Heart left ventricle (tissue), 16 donors: ENCODE results near the gene TMEM213. TPM values are rescaled to one million over a fixed set of nuclear protein-coding genes. Genes with fewer than 3 reads are reported as not detected.

Source experiments
- ATAC-seq, 4 donors: fragments of 200-7000 bp; cut with Tn5 transposase; one replicate each; pipeline ENCODE4 v1.9.1; 2020 to 2022; ENCODE audit warnings: moderate library complexity in 4 of 4, mild to moderate bottlenecking in 3 of 4, moderate number of reproducible peaks in 1 of 4
- DNase-seq, 5 donors: peaks; one replicate each; pipeline ENCODE4 v3.0.0-alpha.2; 2020
- H3K27ac ChIP-seq, 12 donors: fragments of 200-600 bp; sonication (generic) in 4 of 12; one replicate each; pipeline versions ENCODE4 v1.5.0 to v1.8.0; 2016 to 2022; ENCODE audit warnings: mild to moderate bottlenecking in 2 of 12
- H3K27me3 ChIP-seq, 9 donors: fragments of 200-600 bp; sonication (generic) in 2 of 9; one replicate each; pipeline versions ENCODE4 v1.5.1 to v1.8.0; 2016 to 2022; ENCODE audit warnings: mild to moderate bottlenecking in 3 of 9
- H3K36me3 ChIP-seq, 9 donors: fragments of 200-600 bp; sonication (generic) in 2 of 9; one replicate each; pipeline versions ENCODE4 v1.5.0 to v1.8.0; 2018 to 2022; ENCODE audit warnings: mild to moderate bottlenecking in 2 of 9
- H3K4me1 ChIP-seq, 12 donors: fragments of 200-600 bp; sonication (generic) in 4 of 12; one replicate each; pipeline versions ENCODE4 v1.5.0 to v1.8.0; 2016 to 2022; ENCODE audit warnings: mild to moderate bottlenecking in 3 of 12
- H3K4me3 ChIP-seq, 12 donors: fragments of 200-600 bp; sonication (generic) in 4 of 12; one replicate each; pipeline versions ENCODE4 v1.5.0 to v1.8.0; 2017 to 2022; ENCODE audit warnings: mild to moderate bottlenecking in 9 of 12, moderate library complexity in 4 of 12
- H3K9me3 ChIP-seq, 12 donors: fragments of 200-600 bp; sonication (generic) in 4 of 12; one replicate each; pipeline versions ENCODE4 v1.5.0 to v1.8.0; 2016 to 2022; ENCODE audit warnings: mild to moderate bottlenecking in 1 of 12
- CTCF ChIP-seq, 12 donors: fragments of 200-600 bp; sonication (generic) in 4 of 12; IDR thresholded peaks; one replicate each; pipeline versions ENCODE4 v1.5.0 to v1.8.0; 2018 to 2022; ENCODE audit warnings: antibody characterized with exemption in 12 of 12, mild to moderate bottlenecking in 5 of 12
- POLR2A ChIP-seq, 2 donors: fragments of 450-650 bp; IDR thresholded peaks; one replicate each; pipeline ENCODE4 v1.6.1; 2017; ENCODE audit warnings: antibody characterized with exemption in 2 of 2, mild to moderate bottlenecking in 2 of 2, moderate library complexity in 2 of 2
- WGBS, 4 donors: extraction: QIAGEN DNeasy Blood & Tissue Kit in 2 of 4; methylation state at CpG; one replicate each; pipeline versions ENCODE4 v1.1.5 to v1.1.7; 2013 to 2018; 5-methylcytosine and 5-hydroxymethylcytosine counted together
- intact Hi-C, 10 donors: fragments of 100-400 bp; cut with DNase I; formaldehyde crosslinking; loops; one replicate each; pipeline versions ENCODE4 v1.11.1 to v1.14.2; 2022
- polyA plus RNA-seq, 2 donors: library from polyadenylated mRNA; stranded (reverse); fragments of 200-250 nt; gene quantifications; one replicate each; pipeline ENCODE4 v1.2.3, GENCODE V29; 2013
- total RNA-seq, 9 donors: library from RNA; depleted of rRNA in 2 of 9; stranded (reverse); fragments of >200 nt in 2 of 9; fragmentation: NEBNext Ultra II Directional in 3 of 9; extraction: Animal tissue kit (Norgen Biotek cat#: 25700) in 3 of 9; gene quantifications; one replicate each; pipeline versions ENCODE4 v1.1.0 to v1.2.4, GENCODE V29; 2016 to 2023
- donor health status: ischemic (EF 13 %, LVEDD 7.1; RV severe dilation, severe dysfunction).
- donor health status: healthy with polysubstance abuse.
- donor health status: DM: no; HTN: yes; CAD: no.
- donor health status: DM: no; HTN: no; CAD: no.
- donor health status: ischemic (EF 25% LVEDD 6.9; RV normal size, moderate dysfunction).
- donor health status: ischemic (EF 25% LVEDD 5.7; RV mildly dilated, moderate dysfunction).
- donor health status: healthy.
- donor health status: DM: yes; HTN: yes; CAD: no.
- donor health status: ischemic (EF 35%, LVEDD 5.7; RV mildly dilated, moderate dysfunction).
- donor health status: nonischemic (EF 11% LVEDD 7.7; RV severe dilation, severe dysfunction).
- donor health status: DM: yes; HTN: yes; CAD: no.
- donor health status: PGD.
- donor health status: ischemic (EF 29% LVEDD 5.4; RV normal size, mild dysfunction).
- donor health status: nonischemic (EF 23%, LVEDD 6.1; RV moderate dilation, normal function).

The TMEM213 gene
- total and polyA plus RNA-seq, 11 donors, result not detected

GRCh38 chr7:138770904-138771303, 26.9 kb upstream of the TMEM213 start:
- intact Hi-C loops, result no loop called here
- WGBS, 4 donors, result 87 to 91% (median 89%) methylated on average over 8 of the region's 8 CpGs
- DNase-seq (no peak), ATAC-seq (no peak)
- Histone ChIP-seq H3K27ac (no peak overlapping the region), H3K4me3 (no peak overlapping the region), H3K27me3 (peaks cover 0 to 7% (median 0%) of the 10 kb centered on the region in 9 donors), H3K36me3 (no peaks in the 10 kb centered on the region), H3K4me1 (no peaks in the 10 kb centered on the region), H3K9me3 (no peaks in the 10 kb centered on the region)
- TF ChIP-seq POLR2A (IDR thresholded peaks at IDR 0.05) (no peak), CTCF (IDR thresholded peaks at IDR 0.05) (no peak)

GRCh38 chr7:138773176-138773575, 24.6 kb upstream of the TMEM213 start:
- H3K4me1 ChIP-seq, result no peaks in the 10 kb centered on the region
- 71 to 82% (median 79%) methylated on average over 9 of the region's 9 CpGs for WGBS, 4 donors
- intact Hi-C loops, result no loop called here
- no peaks in the 10 kb centered on the region for H3K36me3 ChIP-seq
- no peak overlapping the region for H3K4me3 ChIP-seq
- no peaks in the 10 kb centered on the region for H3K9me3 ChIP-seq
- peaks cover 0 to 7% (median 0%) of the 10 kb centered on the region in 9 donors for H3K27me3 ChIP-seq
- H3K27ac ChIP-seq, result no peak overlapping the region
- ATAC-seq (no peak), DNase-seq (no peak)
- TF ChIP-seq POLR2A (IDR thresholded peaks at IDR 0.05), result no peak
- no peak for TF ChIP-seq CTCF (IDR thresholded peaks at IDR 0.05)

GRCh38 chr7:138773817-138774216, 24.0 kb upstream of the TMEM213 start:
- H3K36me3 ChIP-seq, result no peaks in the 10 kb centered on the region
- H3K9me3 ChIP-seq, result no peaks in the 10 kb centered on the region
- no peak for TF ChIP-seq CTCF (IDR thresholded peaks at IDR 0.05)
- TF ChIP-seq POLR2A (IDR thresholded peaks at IDR 0.05), result no peak
- H3K27ac ChIP-seq, result no peak overlapping the region
- H3K4me1 ChIP-seq, result no peaks in the 10 kb centered on the region
- intact Hi-C loops, result no loop called here
- ATAC-seq (no peak), DNase-seq (no peak)
- H3K4me3 ChIP-seq, result no peak overlapping the region
- 43 to 47% (median 46%) methylated on average over 10 to 12 of the region's 12 CpGs for WGBS, 4 donors
- peaks cover 0 to 7% (median 0%) of the 10 kb centered on the region in 9 donors for H3K27me3 ChIP-seq

GRCh38 chr7:138776166-138776833, 21.5 kb upstream of the TMEM213 start:
- Histone ChIP-seq H3K9me3 (no peaks in the 10 kb centered on the region), H3K4me3 (no peak overlapping the region), H3K27me3 (peaks cover 0 to 7% (median 0%) of the 10 kb centered on the region in 9 donors), H3K36me3 (no peaks in the 10 kb centered on the region), H3K4me1 (no peaks in the 10 kb centered on the region), H3K27ac (no peak overlapping the region)
- TF ChIP-seq CTCF (IDR thresholded peaks at IDR 0.05) (no peak), POLR2A (IDR thresholded peaks at IDR 0.05) (no peak)
- no peak for DNase-seq
- 71 to 73% (median 73%) methylated on average over 10 of the region's 10 CpGs for WGBS, 4 donors
- no peak for ATAC-seq
- intact Hi-C loops, result no loop called here
